K562 (cell line): ENCODE measurements around the gene AIPL1. TPM values are rescaled to one million over a fixed set of nuclear protein-coding genes. Genes with fewer than 3 reads are reported as not detected.

Experiments used
- ATAC-seq: fragments of 200-7000 bp; cut with Tn5 transposase; 3 replicates; pipeline ENCODE4 v1.9.1; 2020; ENCODE audit warnings: moderate library complexity
- BruUV-seq: library from RNA; stranded (reverse); fragments of 400-500 nt; replicated peaks from 2 replicates; lab custom pipeline; 2021; lab: Mats Ljungman, UMichigan
- CTCF ChIA-PET: fragments of 300-600 bp; formaldehyde crosslinking; extraction: SDS; loops from one replicate; lab custom pipeline; 2021; ENCODE audit warnings: low intra/inter-chr PET ratio; lab: Yijun Ruan, JAX
- POLR2A ChIA-PET: fragments of 300-600, 350-650 bp; sonication (Branson Sonifier 250); formaldehyde crosslinking; extraction: SDS; loops from one replicate; lab custom pipeline; 2021; ENCODE audit warnings: antibody characterized with exemption, inconsistent platforms; lab: Yijun Ruan, JAX
- DNase-seq, 4 experiments: peaks; one replicate each; pipeline versions ENCODE4 v3.0.0 to v3.0.0-alpha.2; 2011 to 2018; ENCODE audit warnings: low spot score in 3 of 4, mixed read lengths in 3 of 4; ENCODE audit errors: extremely low read depth in 1 of 4
- FAIRE-seq: peaks from 2 replicates; lab custom pipeline; 2011; peaks lifted over from hg19 to GRCh38; lab: Jason Lieb, UNC
- H2AFZ ChIP-seq: 2 replicates; pipeline ENCODE4 v1.6.0; 2011; ENCODE audit warnings: low read depth, low read length, control low read depth, inconsistent platforms
- H3K27ac ChIP-seq: fragments of 200-600 bp; 3 replicates; pipeline ENCODE4 v1.8.0; 2011; ENCODE audit warnings: low read depth, mild to moderate bottlenecking, control low read depth, inconsistent platforms, low read length, moderate library complexity, mixed read lengths; ENCODE audit errors: extremely low read depth
- H3K27me3 ChIP-seq, 2 experiments: fragments of 300-600 bp in 1 of 2; 2 replicates in 1 of 2; 3 replicates in 1 of 2; pipeline versions ENCODE4 v1.6.0 to v1.8.0; 2011; ENCODE audit warnings: inconsistent platforms in 2 of 2, low read length in 2 of 2, mild to moderate bottlenecking in 1 of 2, mixed read lengths in 1 of 2, moderate library complexity in 1 of 2; ENCODE audit not compliant: control insufficient read depth in 2 of 2, insufficient read depth in 2 of 2
- H3K36me3 ChIP-seq: fragments of 300-600 bp; 3 replicates; pipeline ENCODE4 v1.8.0; 2011; ENCODE audit warnings: mild to moderate bottlenecking, low read length, inconsistent platforms; ENCODE audit not compliant: control insufficient read depth, insufficient read depth
- H3K4me1 ChIP-seq, 2 experiments: fragments of 200-600 bp in 1 of 2; replicated peaks in 1 of 2; 2 replicates in 1 of 2; 3 replicates in 1 of 2; pipeline versions ENCODE4 v1.5.1 to v1.8.0; 2011; ENCODE audit warnings: inconsistent platforms in 2 of 2, low read length in 2 of 2, mild to moderate bottlenecking in 1 of 2, mixed read lengths in 1 of 2, moderate library complexity in 1 of 2; ENCODE audit not compliant: control insufficient read depth in 2 of 2, insufficient read depth in 2 of 2
- H3K4me2 ChIP-seq: 2 replicates; pipeline ENCODE4 v1.6.1; 2011; ENCODE audit warnings: low read length, control low read depth, inconsistent platforms, mixed read lengths; ENCODE audit not compliant: insufficient read depth
- H3K4me3 ChIP-seq: fragments of 200-600 bp; sonication (generic), shearing (Covaris generic); 2 replicates; pipeline ENCODE4 v1.5.1; 2016; ENCODE audit warnings: control low read depth, inconsistent platforms
- H3K79me2 ChIP-seq: fragments of 200-600 bp; 3 replicates; pipeline ENCODE4 v1.8.0; 2011; ENCODE audit warnings: low read length, inconsistent platforms; ENCODE audit not compliant: control insufficient read depth, insufficient read depth
- H3K9ac ChIP-seq, 2 experiments: 2 replicates each; pipeline versions ENCODE4 v1.6.0 to v1.6.1; 2011; ENCODE audit warnings: low read depth in 2 of 2, low read length in 2 of 2, control low read depth in 1 of 2, inconsistent platforms in 1 of 2, mild to moderate bottlenecking in 1 of 2, mixed read lengths in 1 of 2; ENCODE audit not compliant: insufficient read depth in 1 of 2
- H3K9me1 ChIP-seq: one replicate; pipeline ENCODE4 v1.6.0; 2011; ENCODE audit warnings: inconsistent platforms, mild to moderate bottlenecking, low read length, moderate library complexity; ENCODE audit not compliant: control insufficient read depth, insufficient read depth
- H3K9me3 ChIP-seq: replicated peaks from 2 replicates; pipeline ENCODE4 v1.5.1; 2011; ENCODE audit warnings: low read depth, low read length, inconsistent platforms; ENCODE audit not compliant: control insufficient read depth, insufficient read depth
- H4K20me1 ChIP-seq: replicated peaks from 2 replicates; pipeline ENCODE4 v1.6.1; 2011; ENCODE audit warnings: low read length, inconsistent platforms, mixed read lengths; ENCODE audit not compliant: control insufficient read depth, insufficient read depth
- BCLAF1 ChIP-seq, 2 experiments: fragments of 450-650 bp in 1 of 2; IDR thresholded peaks; 2 replicates each; pipeline ENCODE4 v1.6.1; 2011 to 2017; ENCODE audit warnings: low read depth in 2 of 2, antibody characterized with exemption in 1 of 2, borderline replicate concordance in 1 of 2, low read length in 1 of 2, mild to moderate bottlenecking in 1 of 2, mixed read lengths in 1 of 2; ENCODE audit not compliant: control insufficient read depth in 1 of 2
- BRD4 ChIP-seq: fragments of 200-600 bp; sonication (generic); IDR thresholded peaks from 2 replicates; pipeline ENCODE4 v1.6.1; 2017; ENCODE audit warnings: inconsistent platforms
- ZNF609 ChIP-seq: sonication (generic); formaldehyde crosslinking; IDR thresholded peaks from 2 replicates; pipeline ENCODE4 v1.8.1; 2023; ENCODE audit warnings: missing genetic modification reagents, mild to moderate bottlenecking, borderline replicate concordance
- WGBS: fragments of 100-300 bp; shearing (Covaris generic); methylation state at CpG from one replicate; pipeline ENCODE4 v1.1.6; 2016; ENCODE audit warnings: low coverage, mixed read lengths; ENCODE audit not compliant: insufficient coverage; ENCODE audit errors: missing lambda C conversion rate; 5-methylcytosine and 5-hydroxymethylcytosine counted together
- in situ Hi-C: fragments of 300-500 bp; cut with MboI; formaldehyde crosslinking; loops from 4 replicates; pipeline ENCODE4 v1.15.0; 2018; ENCODE audit warnings: inconsistent platforms, mixed read lengths
- intact Hi-C: fragments of 100-400 bp; cut with micrococcal nuclease; formaldehyde crosslinking; loops from 2 replicates; pipeline ENCODE4 v1.14.2; 2022
- polyA plus RNA-seq, 8 experiments: library from polyadenylated mRNA; depleted of rRNA in 4 of 8; stranded (reverse) in 5 of 8; unstranded in 3 of 8; fragments of >200 nt; fragmentation: Nextera tagmentation in 2 of 8; fragmentation: Illumina TruSeq in 1 of 8; extraction: Ambion mirVana in 2 of 8; extraction: Trizol in 1 of 8; gene quantifications; 2 replicates each; pipeline versions ENCODE4 v1.2.1 to v1.2.3, GENCODE V29; 2011 to 2014; ENCODE audit warnings: inconsistent platforms in 1 of 8, missing spikeins in 1 of 8
- total RNA-seq, 7 experiments: library from RNA; depleted of rRNA in 6 of 7; stranded (reverse); fragments of >200 nt in 6 of 7; fragmentation: Illumina TruSeq in 2 of 7; extraction: Trizol in 2 of 7; gene quantifications; 2 replicates each; pipeline versions ENCODE4 v1.2.1 to v1.2.3, GENCODE V29; 2011 to 2021; ENCODE audit warnings: low replicate concordance in 1 of 7

Gene AIPL1
- total and polyA plus RNA-seq, 9 of the 15 experiments (the other 6 are each of a cell fraction or from before 2014, with no cell fraction given) = not detected

GRCh38 chr17:6392609-6393350, 42.1 kb downstream of the AIPL1 start:
- Histone ChIP-seq H3K9ac (no peak overlapping the region), H3K36me3 (no peaks in the 10 kb centered on the region), H3K27ac (no peak overlapping the region), H3K4me3 (no peak overlapping the region), H3K4me1 (no peaks in the 10 kb centered on the region), H2AFZ (no peak overlapping the region), H3K9me3 (no peaks in the 10 kb centered on the region), H4K20me1 (no peaks in the 10 kb centered on the region), H3K4me2 (no peak overlapping the region), H3K79me2 (no peaks in the 10 kb centered on the region), H3K9me1 (no peaks in the 10 kb centered on the region), H3K27me3 (peaks cover 3 to 46% of the 10 kb centered on the region in 2 experiments; a peak in 3 of 5 replicates)
- no peak for DNase-seq
- intact Hi-C loops = no loop called here
- no peak for FAIRE-seq
- no TSS peak for BruUV-seq
- no peak for ATAC-seq
- ChIA-PET CTCF (no interaction called here), POLR2A (no interaction called here)
- in situ Hi-C loops = no loop called here
- WGBS = 0% methylated on average over 13 of the region's 13 CpGs
- no peak for TF ChIP-seq BRD4
- TF ChIP-seq ZNF609 (CRISPR knock-in tag) = no peak
- TF ChIP-seq BCLAF1 (IDR thresholded peaks at IDR 0.05; ENCODE audit: borderline replicate concordance in 1 of 2, control insufficient read depth in 1 of 2, low read depth in 2 of 2, low read length in 1 of 2) = no peak
